Parathyroid adenoma (tissue), 2 donors: ENCODE data around the gene HAUS6.

Source experiments
- H2AFZ ChIP-seq: fragments of 300-600 bp; sonication (generic); one replicate; pipeline ENCODE4 v1.7.0; 2017; ENCODE audit warnings: antibody characterized with exemption, mild to moderate bottlenecking
- H3K27ac ChIP-seq: fragments of 300-600 bp; sonication (generic); one replicate; pipeline ENCODE4 v1.7.0; 2017
- H3K27me3 ChIP-seq: fragments of 300-600 bp; sonication (generic); one replicate; pipeline ENCODE4 v1.7.0; 2017; ENCODE audit warnings: low read length; ENCODE audit not compliant: control insufficient read depth, insufficient read depth
- H3K36me3 ChIP-seq: fragments of 300-600 bp; sonication (generic); one replicate; pipeline ENCODE4 v1.7.0; 2017; ENCODE audit warnings: low read length; ENCODE audit not compliant: control insufficient read depth, insufficient read depth
- H3K4me1 ChIP-seq: fragments of 300-600 bp; sonication (generic); one replicate; pipeline ENCODE4 v1.7.0; 2017; ENCODE audit warnings: control low read depth
- H3K4me2 ChIP-seq: fragments of 300-600 bp; sonication (generic); one replicate; pipeline ENCODE4 v1.7.0; 2017; ENCODE audit warnings: low read length
- H3K4me3 ChIP-seq: fragments of 300-600 bp; sonication (generic); one replicate; pipeline ENCODE4 v1.7.0; 2017; ENCODE audit warnings: low read depth, low read length
- H3K79me2 ChIP-seq: fragments of 300-600 bp; sonication (generic); one replicate; pipeline ENCODE4 v1.7.0; 2017; ENCODE audit warnings: control low read depth
- H3K9ac ChIP-seq: fragments of 300-600 bp; sonication (generic); one replicate; pipeline ENCODE4 v1.7.0; 2017; ENCODE audit warnings: mild to moderate bottlenecking
- H3K9me3 ChIP-seq: fragments of 300-600 bp; sonication (generic); one replicate; pipeline ENCODE4 v1.7.0; 2017; ENCODE audit warnings: low read length; ENCODE audit not compliant: control insufficient read depth
- CTCF ChIP-seq: fragments of 300-600 bp; sonication (generic); IDR thresholded peaks from one replicate; pipeline ENCODE4 v1.7.0; 2017; ENCODE audit warnings: antibody characterized with exemption, mild to moderate bottlenecking
- donor health status: primary hyperparathyroidism.

HAUS6 gene

GRCh38 chr9:19033015-19033414, 69.7 kb downstream of the HAUS6 start, which contains the start of gene SAXO1:
Gene SAXO1 (minus strand): TSS chr9:19033209. CDS start chr9:19032908, 301 bp downstream.
- no peak for TF ChIP-seq CTCF
- H3K4me1 ChIP-seq: no peaks in the 10 kb centered on the region
- no peak within 1 kb of the TSS for H3K9ac ChIP-seq
- peak within 1 kb of the TSS; percentile 58 for H2AFZ ChIP-seq
- no peaks in the 10 kb centered on the region for H3K36me3 ChIP-seq
- no peak within 1 kb of the TSS for H3K4me2 ChIP-seq
- H3K9me3 ChIP-seq: no peaks in the 10 kb centered on the region
- no peak within 1 kb of the TSS for H3K4me3 ChIP-seq
- no peaks in the 10 kb centered on the region for H3K79me2 ChIP-seq
- H3K27me3 ChIP-seq: no peaks in the 10 kb centered on the region
- no peak within 1 kb of the TSS for H3K27ac ChIP-seq

DNA sequence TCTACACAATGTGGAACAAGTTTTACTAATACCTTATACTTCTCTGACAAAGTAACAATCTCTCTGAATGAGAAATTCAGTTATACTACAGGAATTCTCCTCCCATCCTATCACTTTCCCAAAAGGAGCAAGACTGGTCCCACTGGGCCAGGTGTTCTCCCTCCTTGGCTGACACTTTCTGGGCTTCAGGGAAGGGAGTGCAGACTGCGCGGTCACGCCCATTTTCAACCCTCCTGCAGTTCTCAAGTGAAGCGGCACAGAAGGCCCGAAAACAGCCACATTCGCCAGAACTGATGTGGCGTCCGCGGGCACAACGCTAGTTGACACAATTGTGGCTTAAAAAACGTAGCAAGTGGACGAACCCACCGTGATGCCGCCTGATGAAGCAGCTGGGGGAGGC, 70.3 kb downstream of the HAUS6 start:
- Histone ChIP-seq H3K4me3 (no peak overlapping the region), H3K79me2 (no peaks in the 10 kb centered on the region), H3K27ac (no peak overlapping the region), H3K27me3 (no peaks in the 10 kb centered on the region), H2AFZ (peak overlapping the region; percentile 58), H3K36me3 (no peaks in the 10 kb centered on the region), H3K9me3 (no peaks in the 10 kb centered on the region), H3K9ac (no peak overlapping the region), H3K4me2 (no peak overlapping the region), H3K4me1 (no peaks in the 10 kb centered on the region)
- TF ChIP-seq CTCF: no peak

- no peak overlapping the region for H2AFZ ChIP-seq
- H3K9ac ChIP-seq: no peak overlapping the region
- no peaks in the 10 kb centered on the region for H3K4me1 ChIP-seq
- no peak for TF ChIP-seq CTCF
- no peak overlapping the region for H3K4me3 ChIP-seq
- no peaks in the 10 kb centered on the region for H3K79me2 ChIP-seq
- no peak overlapping the region for H3K27ac ChIP-seq
- no peaks in the 10 kb centered on the region for H3K36me3 ChIP-seq
- H3K27me3 ChIP-seq: no peaks in the 10 kb centered on the region
- no peaks in the 10 kb centered on the region for H3K9me3 ChIP-seq
- H3K4me2 ChIP-seq: no peak overlapping the region
Measured at GRCh38 chr9:19030899-19031298, 71.8 kb downstream of the HAUS6 start.

DNA sequence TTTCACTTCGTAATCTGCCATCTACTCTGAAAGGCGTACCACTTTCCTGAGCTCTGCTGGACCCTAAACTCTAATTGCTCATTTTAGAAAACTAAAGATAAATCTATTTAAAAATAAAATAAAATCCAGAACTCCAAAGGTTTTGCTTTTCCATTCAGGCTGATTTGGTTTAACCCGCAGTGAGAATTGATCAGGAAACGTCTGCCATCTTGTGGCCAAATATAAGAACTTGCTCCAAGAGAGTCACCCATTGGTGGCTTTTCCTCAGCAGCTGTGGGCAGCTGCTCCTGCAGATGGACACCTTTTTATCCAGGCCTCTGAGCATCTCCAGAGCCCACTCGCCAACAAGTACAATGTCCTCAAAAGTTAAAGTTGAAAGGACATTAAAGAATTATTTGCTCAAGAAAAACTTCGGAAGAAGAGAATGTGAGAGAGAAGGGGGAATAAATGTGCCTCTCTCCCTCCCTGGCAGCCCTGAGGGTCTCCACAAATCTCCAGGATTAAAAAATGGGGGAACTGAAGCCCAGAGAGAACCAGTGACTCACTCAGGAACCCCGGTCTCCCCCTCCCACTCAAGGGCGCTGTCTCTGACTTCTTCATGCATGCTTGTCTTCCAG, 73.8 kb downstream of the HAUS6 start:
- no peaks in the 10 kb centered on the region for H3K36me3 ChIP-seq
- no peaks in the 10 kb centered on the region for H3K9me3 ChIP-seq
- H3K4me2 ChIP-seq: no peak overlapping the region
- no peak overlapping the region for H3K4me3 ChIP-seq
- H3K79me2 ChIP-seq: no peaks in the 10 kb centered on the region
- no peak overlapping the region for H2AFZ ChIP-seq
- peak; percentile 53 for TF ChIP-seq CTCF
- no peak overlapping the region for H3K27ac ChIP-seq
- no peak overlapping the region for H3K9ac ChIP-seq
- no peaks in the 10 kb centered on the region for H3K4me1 ChIP-seq
- no peaks in the 10 kb centered on the region for H3K27me3 ChIP-seq

GRCh38 chr9:19027825-19028224, 74.9 kb downstream of the HAUS6 start:
- Histone ChIP-seq H2AFZ (no peak overlapping the region), H3K27me3 (no peaks in the 10 kb centered on the region), H3K4me2 (no peak overlapping the region), H3K79me2 (no peaks in the 10 kb centered on the region), H3K27ac (no peak overlapping the region), H3K9ac (no peak overlapping the region), H3K36me3 (no peaks in the 10 kb centered on the region), H3K4me3 (no peak overlapping the region), H3K4me1 (no peaks in the 10 kb centered on the region), H3K9me3 (no peaks in the 10 kb centered on the region)
- no peak for TF ChIP-seq CTCF
